NCI-H1417 treated with DMSO at 0.1 percent for 48 hours (cell line): ENCODE measurements around the gene FRS2.
"Not testable (repeated sequence)": the region's sequence is repeated elsewhere in the genome, so short reads cannot be mapped to it uniquely, and the experiment has no call there.

Source experiments
- DNase-seq: peaks from one replicate; lab custom pipeline; 2025; lab: John Stamatoyannopoulos, UW

FRS2 gene

GRCh38 chr12:69470189-69471075, at the start of gene FRS2:
TSS of gene FRS2 (plus strand) at chr12:69470388. CDS start at chr12:69569031, 98,643 bp downstream.
- DNase-seq, result peak; percentile 37

GRCh38 chr12:69421548-69421947, 48.6 kb upstream of the FRS2 start:
- no peak for DNase-seq

- no peak for DNase-seq
Measured at GRCh38 chr12:69423037-69423905, 46.9 kb upstream of the FRS2 start.

- DNase-seq, result no peak
Measured at GRCh38 chr12:69425417-69425816, 44.8 kb upstream of the FRS2 start.

GRCh38 chr12:69428351-69429073, 41.7 kb upstream of the FRS2 start:
- DNase-seq, result no peak

- no peak for DNase-seq
Measured at GRCh38 chr12:69430942-69431590, 39.1 kb upstream of the FRS2 start.

GRCh38 chr12:69431591-69432222, 38.5 kb upstream of the FRS2 start:
- no peak for DNase-seq

DNA sequence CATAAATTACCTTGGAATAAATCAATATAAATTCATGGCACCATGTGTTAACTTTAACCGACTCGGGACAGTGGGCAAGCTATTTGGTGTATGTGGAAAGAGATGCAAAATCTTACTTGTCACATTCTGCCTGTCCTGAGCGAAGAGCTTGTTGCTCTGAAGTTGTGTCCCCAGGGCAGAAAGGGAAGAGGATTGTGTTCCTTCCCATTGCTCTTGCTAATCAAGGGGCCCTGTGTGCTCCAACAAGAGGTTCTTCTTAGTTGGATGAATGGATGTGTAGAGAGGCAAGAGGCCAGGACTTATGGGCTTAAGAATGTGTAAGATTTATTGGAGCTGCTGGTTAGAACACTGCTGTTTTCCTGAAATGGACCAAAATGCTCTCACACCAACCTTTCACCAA, 36.5 kb upstream of the FRS2 start:
- DNase-seq, result no peak

DNA sequence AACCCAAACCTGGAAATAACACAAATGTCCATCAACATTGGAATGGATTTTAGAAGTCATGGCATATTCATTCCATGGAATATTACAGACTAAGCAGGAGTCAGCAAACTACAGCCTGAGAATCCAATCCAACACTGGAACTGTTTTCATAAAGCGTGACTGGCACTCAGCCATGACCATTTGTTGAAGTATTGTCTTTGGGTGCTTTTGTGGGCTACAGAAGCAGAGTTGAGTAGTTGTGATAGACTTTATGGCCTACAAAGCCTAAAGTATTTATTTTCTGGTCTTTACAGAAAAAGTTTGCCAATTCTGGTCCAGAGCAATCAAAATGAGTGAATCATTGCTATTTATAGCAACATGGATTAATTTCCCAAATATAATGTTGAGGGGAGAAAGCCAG, 34.5 kb upstream of the FRS2 start:
- DNase-seq, result no peak

DNA sequence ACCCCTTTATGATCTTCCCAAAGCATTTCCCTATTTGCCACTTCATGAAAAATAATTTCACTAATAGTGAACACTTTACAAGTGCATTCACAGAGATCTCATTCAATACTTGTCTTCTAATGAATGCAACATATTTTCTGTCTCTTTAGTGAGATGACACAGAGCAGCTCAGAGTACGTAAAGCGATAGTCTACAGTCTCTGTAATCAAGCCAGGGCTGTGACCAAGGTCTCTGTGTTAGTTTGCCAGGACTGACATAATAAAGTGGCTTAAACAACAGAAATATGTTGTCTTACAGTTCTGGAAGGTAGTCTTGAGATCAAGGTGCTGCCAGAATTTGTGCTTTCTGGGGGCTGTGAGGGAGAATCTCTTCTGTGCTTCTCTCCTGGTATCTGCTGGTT, 33.1 kb upstream of the FRS2 start:
- no peak for DNase-seq

DNA sequence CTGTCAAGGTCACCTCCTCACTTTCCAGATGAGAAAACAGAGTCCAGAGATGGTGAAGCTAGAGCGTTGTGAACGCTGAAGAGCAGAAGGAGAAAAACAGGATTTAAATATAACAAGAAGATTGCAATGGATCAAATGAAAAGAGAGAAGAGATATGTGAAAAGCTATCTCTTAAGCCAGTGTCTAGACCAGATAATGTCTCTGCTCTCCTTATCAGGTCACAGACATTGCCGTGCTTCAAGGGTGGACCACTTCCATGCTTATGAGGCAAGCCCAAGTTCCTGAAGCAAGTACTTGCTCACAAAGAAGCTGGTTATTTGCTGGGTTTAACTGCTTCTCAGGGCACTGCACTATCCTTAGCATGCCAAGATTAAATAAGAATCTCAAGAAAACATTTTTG, 31.6 kb upstream of the FRS2 start:
- no peak for DNase-seq

GRCh38 chr12:69440016-69440415, 30.2 kb upstream of the FRS2 start:
- no peak for DNase-seq

GRCh38 chr12:69440886-69441285, 29.3 kb upstream of the FRS2 start:
- no peak for DNase-seq

GRCh38 chr12:69442894-69443293, 27.3 kb upstream of the FRS2 start:
- DNase-seq, result no peak

DNA sequence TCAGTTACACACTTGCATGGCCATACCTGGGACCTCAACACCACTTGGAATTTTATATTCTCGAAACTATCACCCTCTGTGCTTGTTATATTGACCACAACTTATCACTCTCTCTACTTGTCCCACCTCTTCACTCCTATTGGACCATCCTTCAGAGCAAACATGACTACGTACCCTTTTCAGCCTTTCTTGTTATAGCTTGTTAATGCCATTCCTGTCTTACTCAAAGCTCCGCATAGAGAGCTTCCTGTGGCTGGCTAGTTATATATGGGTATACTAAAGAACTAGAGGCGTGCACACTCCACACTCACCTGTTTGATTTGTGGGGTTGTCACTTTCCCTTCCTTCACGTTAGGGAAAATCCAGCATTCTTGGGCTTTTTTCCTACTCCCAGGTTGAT, 26.3 kb upstream of the FRS2 start:
- DNase-seq, result no peak

GRCh38 chr12:69447892-69448291, 22.3 kb upstream of the FRS2 start:
- no peak for DNase-seq

GRCh38 chr12:69452598-69453132, 17.5 kb upstream of the FRS2 start:
- DNase-seq, result not testable (repeated sequence)

GRCh38 chr12:69456239-69456638, 13.9 kb upstream of the FRS2 start:
- no peak for DNase-seq

DNA sequence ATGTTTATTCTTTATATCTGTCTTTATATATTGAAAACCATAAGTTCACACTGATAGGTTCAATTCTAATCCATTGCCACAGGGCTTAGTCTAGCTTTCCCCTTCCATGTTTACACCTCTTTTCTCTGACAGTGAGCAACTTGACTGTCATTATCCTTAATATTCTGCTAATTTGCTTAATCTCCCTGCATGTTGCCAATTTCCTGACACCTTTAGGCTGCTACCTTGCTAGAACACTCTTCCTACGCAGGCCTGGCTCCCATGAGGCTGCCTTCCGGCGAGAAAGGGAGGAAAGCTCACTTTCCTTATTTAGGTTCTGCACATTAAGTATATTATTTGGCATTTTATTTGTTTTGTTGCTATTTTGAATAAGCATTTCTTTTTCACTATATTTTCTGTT, 12.8 kb upstream of the FRS2 start:
- no peak for DNase-seq

DNA sequence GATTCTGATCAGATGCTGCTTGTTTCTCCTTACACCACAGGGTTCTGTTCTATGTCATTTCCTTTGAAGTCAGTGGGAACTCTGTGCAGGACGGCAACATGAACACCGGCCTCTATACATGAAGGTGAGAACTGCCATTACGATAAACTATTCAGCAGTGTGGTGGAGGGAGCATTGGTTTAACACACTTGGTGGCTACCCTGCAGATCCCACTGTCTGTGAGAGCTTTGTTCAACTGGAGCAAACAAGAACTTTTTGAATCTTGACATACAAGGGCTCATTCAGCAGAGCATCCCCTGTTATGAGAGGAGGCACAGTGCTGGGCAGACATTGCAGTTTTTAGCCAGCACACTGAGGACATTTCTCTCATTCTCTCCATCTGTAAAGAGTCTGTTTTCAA, 10.7 kb upstream of the FRS2 start:
- no peak for DNase-seq

GRCh38 chr12:69464428-69464827, 5.8 kb upstream of the FRS2 start:
- no peak for DNase-seq
